Fibroblast of lung (primary cell): ENCODE data around the gene SLC17A4. TPM values are rescaled to one million over a fixed set of nuclear protein-coding genes. Genes with fewer than 3 reads are reported as not detected.
A peak's percentile ranks its signal among the peaks of the same experiment; 100 is the strongest.

Experiments used
- DNase-seq, 2 donors: peaks; one replicate each; pipeline versions ENCODE4 v3.0.0 to v3.0.0-alpha.2; 2010; ENCODE audit warnings: low read depth in 2 of 2
- H2AFZ ChIP-seq: 2 replicates; pipeline ENCODE4 v1.5.1; 2012; ENCODE audit warnings: low read length, control low read depth, inconsistent platforms
- H3K27ac ChIP-seq: 2 replicates; pipeline ENCODE4 v1.5.1; 2011; ENCODE audit warnings: low read length, control low read depth; ENCODE audit not compliant: insufficient read depth
- H3K27me3 ChIP-seq: 2 replicates; pipeline ENCODE4 v1.5.1; 2011; ENCODE audit warnings: mild to moderate bottlenecking, low read length; ENCODE audit not compliant: control insufficient read depth, insufficient read depth
- H3K36me3 ChIP-seq: 2 replicates; pipeline ENCODE4 v1.5.1; 2011; ENCODE audit warnings: low read length; ENCODE audit not compliant: control insufficient read depth, insufficient read depth
- H3K4me1 ChIP-seq: 2 replicates; pipeline ENCODE4 v1.5.1; 2011; ENCODE audit warnings: low read length; ENCODE audit not compliant: control insufficient read depth, insufficient read depth; ENCODE audit errors: extremely low read depth
- H3K4me2 ChIP-seq: 2 replicates; pipeline ENCODE4 v1.5.1; 2011; ENCODE audit warnings: low read length, control low read depth; ENCODE audit not compliant: insufficient read depth; ENCODE audit errors: extremely low read depth
- H3K4me3 ChIP-seq, 4 experiments: fragments of 200-600 bp in 1 of 4; sonication (generic) in 1 of 4; replicated peaks in 1 of 4; 2 replicates each; pipeline ENCODE4 v1.5.1; 2011 to 2016; ENCODE audit warnings: low read length in 4 of 4, low read depth in 3 of 4, mild to moderate bottlenecking in 3 of 4, control low read depth in 2 of 4, inconsistent platforms in 1 of 4, mixed read lengths in 1 of 4; ENCODE audit not compliant: insufficient read depth in 1 of 4; ENCODE audit errors: control extremely low read depth in 1 of 4
- H3K79me2 ChIP-seq: 2 replicates; pipeline ENCODE4 v1.5.1; 2012; ENCODE audit warnings: mild to moderate bottlenecking, low read length, inconsistent platforms; ENCODE audit not compliant: control insufficient read depth, insufficient read depth
- H3K9ac ChIP-seq: 2 replicates; pipeline ENCODE4 v1.5.1; 2011; ENCODE audit warnings: mild to moderate bottlenecking, low read length, control low read depth; ENCODE audit not compliant: insufficient read depth
- H3K9me3 ChIP-seq: 2 replicates; pipeline ENCODE4 v1.5.1; 2012; ENCODE audit warnings: low read depth, low read length; ENCODE audit not compliant: control insufficient read depth, insufficient read depth
- H4K20me1 ChIP-seq: 2 replicates; pipeline ENCODE4 v1.5.1; 2011; ENCODE audit warnings: low read length; ENCODE audit not compliant: control insufficient read depth, insufficient read depth; ENCODE audit errors: extremely low read depth
- EZH2 ChIP-seq: IDR thresholded peaks from 2 replicates; pipeline ENCODE4 v1.5.1; 2012; ENCODE audit warnings: low read length, control low read depth, mild to moderate bottlenecking; ENCODE audit errors: missing control alignments
- polyA plus RNA-seq, 2 donors: library from polyadenylated mRNA; depleted of rRNA in 1 of 2; stranded (reverse) in 1 of 2; unstranded in 1 of 2; fragments of >200 nt; gene quantifications; 2 replicates each; pipeline ENCODE4 v1.2.1, GENCODE V29; 2011 to 2012; ENCODE audit warnings: missing spikeins in 1 of 2
- total RNA-seq: library from RNA; depleted of rRNA; stranded (reverse); fragments of >200 nt; gene quantifications from 2 replicates; pipeline ENCODE4 v1.2.1, GENCODE V29; 2014
- TF ChIP-seq, protein P1 (sequence below), 2 donors: IDR thresholded peaks in 1 of 2; conservative IDR thresholded peaks in 1 of 2; 1 replicate in 1 of 2; 2 replicates in 1 of 2; pipeline ENCODE4 v1.5.1; 2011 to 2012; ENCODE audit warnings: low read length in 2 of 2, control low read depth in 1 of 2, inconsistent platforms in 1 of 2, low read depth in 1 of 2, mild to moderate bottlenecking in 1 of 2

SLC17A4 gene
- total and polyA plus RNA-seq, 2 donors (not counting 1 experiment from before 2014, with no cell fraction given): not detected

DNA sequence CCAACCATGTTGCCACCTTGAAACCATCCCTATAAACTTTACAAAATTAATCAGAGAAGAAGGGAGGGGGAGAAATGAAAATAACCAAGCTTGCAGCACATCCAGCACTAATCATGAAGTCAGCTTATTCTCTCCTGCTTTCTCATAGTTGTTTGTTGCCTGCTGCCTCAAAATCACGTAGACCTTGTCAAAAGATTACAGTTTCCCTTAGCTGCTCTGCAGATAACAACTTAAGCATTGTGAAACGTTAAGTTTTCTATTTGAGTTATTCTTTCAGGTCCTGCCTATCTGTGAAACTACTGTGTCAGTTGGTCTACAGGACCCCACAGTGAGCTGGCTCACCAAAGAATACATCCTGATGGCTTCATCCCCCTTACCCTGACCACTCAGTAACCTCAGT is 32.9 kb downstream of the SLC17A4 start:
- Histone ChIP-seq H3K27ac (no peak overlapping the region), H3K4me1 (no peaks in the 10 kb centered on the region), H3K4me2 (no peak overlapping the region), H3K4me3 (no peak overlapping the region), H3K9ac (no peak overlapping the region), H3K27me3 (no peaks in the 10 kb centered on the region), H3K36me3 (no peaks in the 10 kb centered on the region), H2AFZ (no peak overlapping the region), H3K79me2 (no peaks in the 10 kb centered on the region), H3K9me3 (no peaks in the 10 kb centered on the region), H4K20me1 (no peaks in the 10 kb centered on the region)
- no peak for TF ChIP-seq EZH2
- TF ChIP-seq, protein P1, sequence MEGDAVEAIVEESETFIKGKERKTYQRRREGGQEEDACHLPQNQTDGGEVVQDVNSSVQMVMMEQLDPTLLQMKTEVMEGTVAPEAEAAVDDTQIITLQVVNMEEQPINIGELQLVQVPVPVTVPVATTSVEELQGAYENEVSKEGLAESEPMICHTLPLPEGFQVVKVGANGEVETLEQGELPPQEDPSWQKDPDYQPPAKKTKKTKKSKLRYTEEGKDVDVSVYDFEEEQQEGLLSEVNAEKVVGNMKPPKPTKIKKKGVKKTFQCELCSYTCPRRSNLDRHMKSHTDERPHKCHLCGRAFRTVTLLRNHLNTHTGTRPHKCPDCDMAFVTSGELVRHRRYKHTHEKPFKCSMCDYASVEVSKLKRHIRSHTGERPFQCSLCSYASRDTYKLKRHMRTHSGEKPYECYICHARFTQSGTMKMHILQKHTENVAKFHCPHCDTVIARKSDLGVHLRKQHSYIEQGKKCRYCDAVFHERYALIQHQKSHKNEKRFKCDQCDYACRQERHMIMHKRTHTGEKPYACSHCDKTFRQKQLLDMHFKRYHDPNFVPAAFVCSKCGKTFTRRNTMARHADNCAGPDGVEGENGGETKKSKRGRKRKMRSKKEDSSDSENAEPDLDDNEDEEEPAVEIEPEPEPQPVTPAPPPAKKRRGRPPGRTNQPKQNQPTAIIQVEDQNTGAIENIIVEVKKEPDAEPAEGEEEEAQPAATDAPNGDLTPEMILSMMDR (conservative IDR thresholded peaks at IDR 0.05 in 1 of 2, IDR thresholded peaks at IDR 0.05 in 1 of 2; ENCODE audit: low read depth in 1 of 2, low read length in 2 of 2): no peak
- no peak for DNase-seq

- Histone ChIP-seq H3K9ac (no peak overlapping the region), H3K9me3 (no peaks in the 10 kb centered on the region), H3K79me2 (no peaks in the 10 kb centered on the region), H3K4me3 (no peak overlapping the region), H3K4me2 (no peak overlapping the region), H3K27ac (no peak overlapping the region), H2AFZ (no peak overlapping the region), H3K36me3 (no peaks in the 10 kb centered on the region), H4K20me1 (no peaks in the 10 kb centered on the region), H3K27me3 (no peaks in the 10 kb centered on the region), H3K4me1 (no peaks in the 10 kb centered on the region)
- TF ChIP-seq, protein P1 (conservative IDR thresholded peaks at IDR 0.05 in 1 of 2, IDR thresholded peaks at IDR 0.05 in 1 of 2; ENCODE audit: low read depth in 1 of 2, low read length in 2 of 2): peak; percentile 62 to 64
- no peak for TF ChIP-seq EZH2
- DNase-seq: peak; percentile 10 to 51
Observed at GRCh38 chr6:25788305-25788922, 33.9 kb downstream of the SLC17A4 start.

GRCh38 chr6:25789475-25789874 is 34.9 kb downstream of the SLC17A4 start:
- H3K36me3 ChIP-seq: no peaks in the 10 kb centered on the region
- no peaks in the 10 kb centered on the region for H3K4me1 ChIP-seq
- no peak overlapping the region for H3K4me3 ChIP-seq
- no peaks in the 10 kb centered on the region for H3K79me2 ChIP-seq
- no peak overlapping the region for H3K9ac ChIP-seq
- no peak for DNase-seq
- no peaks in the 10 kb centered on the region for H4K20me1 ChIP-seq
- H3K27me3 ChIP-seq: no peaks in the 10 kb centered on the region
- H3K4me2 ChIP-seq: no peak overlapping the region
- H3K9me3 ChIP-seq: no peaks in the 10 kb centered on the region
- H3K27ac ChIP-seq: no peak overlapping the region
- no peak overlapping the region for H2AFZ ChIP-seq
- TF ChIP-seq, protein P1 (conservative IDR thresholded peaks at IDR 0.05 in 1 of 2, IDR thresholded peaks at IDR 0.05 in 1 of 2; ENCODE audit: low read depth in 1 of 2, low read length in 2 of 2): no peak
- no peak for TF ChIP-seq EZH2
